ENCODE data around the gene NTM.

- TF ChIP-seq CTCF (IDR thresholded peaks at IDR 0.05; ENCODE audit: low read depth, low read length, poor library complexity, severe bottlenecking) (no peak), EZH2phosphoT487 (IDR thresholded peaks at IDR 0.05; ENCODE audit: borderline replicate concordance, low read length) (no peak)
These were observed 835.1 kb downstream of the NTM start for GRCh38 chr11:132205496-132205895.
